HuH-7 (cell line): ENCODE results near the gene ITPRIPL2.

ENCODE experiments used
- DNase-seq: peaks from one replicate; pipeline ENCODE4 v3.0.0; 2011; ENCODE audit warnings: low spot score

Gene ITPRIPL2

GRCh38 chr16:19123535-19124178, 9.9 kb downstream of the ITPRIPL2 start:
- DNase-seq: no peak

GRCh38 chr16:19126300-19126699, 12.5 kb downstream of the ITPRIPL2 start:
- DNase-seq: no peak

GRCh38 chr16:19127205-19127604, 13.4 kb downstream of the ITPRIPL2 start:
- DNase-seq: no peak

GRCh38 chr16:19127674-19128131, 13.9 kb downstream of the ITPRIPL2 start:
- no peak for DNase-seq

GRCh38 chr16:19128454-19129200, 14.9 kb downstream of the ITPRIPL2 start:
- no peak for DNase-seq

GRCh38 chr16:19130385-19130784, 16.6 kb downstream of the ITPRIPL2 start:
- DNase-seq: no peak

GRCh38 chr16:19130852-19131824, 17.4 kb downstream of the ITPRIPL2 start:
- no peak for DNase-seq

GRCh38 chr16:19131825-19132218, 18.1 kb downstream of the ITPRIPL2 start:
- no peak for DNase-seq

GRCh38 chr16:19132255-19132654, 18.5 kb downstream of the ITPRIPL2 start:
- no peak for DNase-seq

GRCh38 chr16:19132898-19133297, 19.1 kb downstream of the ITPRIPL2 start:
- DNase-seq: no peak

- DNase-seq: no peak
Measured at GRCh38 chr16:19133600-19133999, 19.8 kb downstream of the ITPRIPL2 start.

GRCh38 chr16:19135201-19135842, 21.6 kb downstream of the ITPRIPL2 start:
- no peak for DNase-seq

GRCh38 chr16:19135896-19136438, 22.2 kb downstream of the ITPRIPL2 start:
- no peak for DNase-seq

GRCh38 chr16:19136549-19137196, 22.9 kb downstream of the ITPRIPL2 start:
- no peak for DNase-seq

- no peak for DNase-seq
Measured at GRCh38 chr16:19137201-19138128, 23.7 kb downstream of the ITPRIPL2 start.

GRCh38 chr16:19138601-19139000, 24.8 kb downstream of the ITPRIPL2 start:
- DNase-seq: no peak

- DNase-seq: no peak
Measured at GRCh38 chr16:19139436-19140091, 25.8 kb downstream of the ITPRIPL2 start.

GRCh38 chr16:19140396-19140795, 26.6 kb downstream of the ITPRIPL2 start:
- no peak for DNase-seq

GRCh38 chr16:19142939-19143598, 29.3 kb downstream of the ITPRIPL2 start:
- no peak for DNase-seq
